SK-N-SH (cell line): ENCODE results near the gene DUS2. TPM values are rescaled to one million over a fixed set of nuclear protein-coding genes. Genes with fewer than 3 reads are reported as not detected.

Experiments used
- CTCF ChIA-PET: fragments of 300-600, 350-600 bp; formaldehyde crosslinking; extraction: SDS; loops from one replicate; lab custom pipeline; 2021; lab: Yijun Ruan, JAX
- POLR2A ChIA-PET: fragments of 350-600 bp; sonication (Branson Sonifier 250); formaldehyde crosslinking; extraction: SDS; loops from one replicate; lab custom pipeline; 2020; ENCODE audit warnings: antibody characterized with exemption, inconsistent platforms; lab: Yijun Ruan, JAX
- DNase-seq: peaks from one replicate; pipeline ENCODE4 v3.0.0; 2012
- H2AFZ ChIP-seq: fragments of 200-600 bp; sonication (generic); 2 replicates; pipeline ENCODE4 v1.8.1; 2016; ENCODE audit warnings: antibody characterized with exemption, mild to moderate bottlenecking, low read depth
- H3F3A ChIP-seq: fragments of 200-600 bp; sonication (generic); replicated peaks from 2 replicates; pipeline ENCODE3; 2016; ENCODE audit warnings: antibody characterized with exemption, mild to moderate bottlenecking; ENCODE audit not compliant: insufficient read depth
- H3K27ac ChIP-seq, 2 experiments: fragments of 200-500 bp in 1 of 2; fragments of 200-600 bp in 1 of 2; sonication (Bioruptor generic) in 1 of 2; sonication (generic), shearing (Covaris generic) in 1 of 2; 2 replicates each; pipeline versions ENCODE4 v1.5.1 to v1.6.1; 2014 to 2016; ENCODE audit warnings: low read depth in 2 of 2, inconsistent platforms in 1 of 2, low read length in 1 of 2, mild to moderate bottlenecking in 1 of 2, mixed read lengths in 1 of 2
- H3K27me3 ChIP-seq: fragments of 200-600 bp; sonication (generic), shearing (Covaris generic); 2 replicates; pipeline ENCODE4 v1.6.1; 2016; ENCODE audit warnings: mixed run types; ENCODE audit not compliant: insufficient read depth
- H3K36me3 ChIP-seq, 2 experiments: fragments of 200-500 bp in 1 of 2; fragments of 200-600 bp in 1 of 2; sonication (Bioruptor generic) in 1 of 2; sonication (generic) in 1 of 2; replicated peaks in 1 of 2; 2 replicates each; pipeline versions ENCODE3 to v1.5.1; 2014 to 2016; ENCODE audit warnings: low read length in 1 of 2, mild to moderate bottlenecking in 1 of 2; ENCODE audit not compliant: insufficient read depth in 2 of 2, control insufficient read depth in 1 of 2
- H3K4me1 ChIP-seq, 2 experiments: fragments of 200-500 bp in 1 of 2; fragments of 200-600 bp in 1 of 2; sonication (Bioruptor generic) in 1 of 2; sonication (generic), shearing (Covaris generic) in 1 of 2; 2 replicates each; pipeline versions ENCODE4 v1.5.1 to v1.6.1; 2014 to 2016; ENCODE audit warnings: low read depth in 1 of 2, low read length in 1 of 2, mixed run types in 1 of 2; ENCODE audit not compliant: insufficient read depth in 2 of 2, control insufficient read depth in 1 of 2
- H3K4me2 ChIP-seq: fragments of 200-600 bp; sonication (generic), shearing (Covaris generic); 2 replicates; pipeline ENCODE4 v1.6.1; 2017; ENCODE audit warnings: mixed run types
- H3K4me3 ChIP-seq, 2 experiments: fragments of 200-500 bp in 1 of 2; fragments of 200-600 bp in 1 of 2; sonication (Bioruptor generic) in 1 of 2; sonication (generic), shearing (Covaris generic) in 1 of 2; 2 replicates each; pipeline versions ENCODE4 v1.5.1 to v1.8.1; 2014 to 2016; ENCODE audit warnings: low read depth in 2 of 2, inconsistent platforms in 1 of 2, low read length in 1 of 2, mild to moderate bottlenecking in 1 of 2, mixed read lengths in 1 of 2, moderate library complexity in 1 of 2
- H3K79me2 ChIP-seq: fragments of 200-600 bp; sonication (generic); 2 replicates; pipeline ENCODE4 v1.8.1; 2017; ENCODE audit warnings: mild to moderate bottlenecking; ENCODE audit not compliant: insufficient read depth
- H3K9ac ChIP-seq: fragments of 200-600 bp; sonication (generic); 2 replicates; pipeline ENCODE4 v1.6.1; 2017; ENCODE audit warnings: mixed run types
- H3K9me2 ChIP-seq: fragments of 200-600 bp; sonication (generic); 2 replicates; pipeline ENCODE4 v1.6.1; 2017; ENCODE audit warnings: mixed run types
- H3K9me3 ChIP-seq: fragments of 200-600 bp; sonication (generic); 2 replicates; pipeline ENCODE4 v1.6.1; 2017; ENCODE audit warnings: mixed run types, mild to moderate bottlenecking, moderate library complexity
- H4K20me1 ChIP-seq: fragments of 200-600 bp; sonication (generic); 2 replicates; pipeline ENCODE4 v1.6.1; 2017; ENCODE audit warnings: mild to moderate bottlenecking, mixed run types; ENCODE audit not compliant: insufficient read depth
- ELF1 ChIP-seq: IDR thresholded peaks from 2 replicates; pipeline ENCODE4 v1.4.0; 2012
- FOXJ3 ChIP-seq: sonication (generic); formaldehyde crosslinking; IDR thresholded peaks from 2 replicates; pipeline ENCODE4 v1.5.1; 2020; ENCODE audit warnings: mild to moderate bottlenecking, missing genetic modification reagents
- GATA2 ChIP-seq: sonication (generic); formaldehyde crosslinking; IDR thresholded peaks from 2 replicates; pipeline ENCODE4 v1.5.0; 2020; ENCODE audit warnings: mild to moderate bottlenecking, missing genetic modification reagents
- JUND ChIP-seq: IDR thresholded peaks from 2 replicates; pipeline ENCODE4 v1.4.0; 2012
- NFIC ChIP-seq: IDR thresholded peaks from 2 replicates; pipeline ENCODE4 v1.4.0; 2012; ENCODE audit warnings: borderline replicate concordance
- POLR2AphosphoS5 ChIP-seq: IDR thresholded peaks from 2 replicates; pipeline ENCODE4 v1.6.1; 2012; ENCODE audit warnings: low read depth, low read length
- SMC3 ChIP-seq: IDR thresholded peaks from 2 replicates; pipeline ENCODE4 v1.6.1; 2012; ENCODE audit warnings: low read depth, low read length, improper control_type of control experiment
- TEAD4 ChIP-seq: IDR thresholded peaks from 2 replicates; pipeline ENCODE4 v1.4.0; 2012; ENCODE audit warnings: mild to moderate bottlenecking, borderline replicate concordance; ENCODE audit not compliant: insufficient read depth
- WGBS: methylation state at CpG from one replicate; pipeline ENCODE4 v1.1.6; 2017; ENCODE audit warnings: low lambda C conversion rate; 5-methylcytosine and 5-hydroxymethylcytosine counted together
- polyA plus RNA-seq, 3 experiments: library from polyadenylated mRNA; depleted of rRNA; stranded (reverse); fragments of >200 nt; gene quantifications; 2 replicates each; pipeline ENCODE4 v1.2.3, GENCODE V29; 2012
- TF ChIP-seq, protein P1 (sequence below): fragments of 150-350 bp; IDR thresholded peaks from 2 replicates; pipeline ENCODE4 v1.6.1; 2016; ENCODE audit warnings: mild to moderate bottlenecking, low read depth, low read length
- TF ChIP-seq, protein P2 (sequence below): IDR thresholded peaks from 2 replicates; pipeline ENCODE4 v1.6.1; 2012; ENCODE audit warnings: mild to moderate bottlenecking, low read depth, low read length, moderate library complexity
- TF ChIP-seq, protein P3 (sequence below): IDR thresholded peaks from 2 replicates; pipeline ENCODE4 v1.4.0; 2012; ENCODE audit warnings: low read depth, borderline replicate concordance

The DUS2 gene
- polyA plus RNA-seq, 1 of the 3 experiments (the other 2 are of a cell fraction), result 16.1 TPM

DNA sequence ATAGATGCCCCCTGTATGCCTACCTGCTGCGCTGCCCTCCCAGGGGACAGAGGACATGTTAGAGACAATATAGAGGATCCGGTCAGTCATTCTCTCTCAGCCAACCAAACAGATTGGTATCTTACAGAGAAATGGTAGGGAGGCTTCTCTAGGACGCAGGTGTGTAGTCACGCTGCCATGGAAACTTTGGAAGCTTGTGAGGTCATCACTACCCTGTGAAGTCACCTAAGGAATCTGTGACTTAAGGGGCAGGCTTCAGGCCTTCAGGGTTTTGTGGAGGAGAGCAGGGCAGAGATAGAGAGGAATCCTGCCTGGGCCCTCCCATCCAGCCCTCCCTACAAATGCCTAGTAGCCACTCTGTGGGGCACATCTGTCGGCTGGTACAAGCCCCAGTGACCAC, 7.4 kb upstream of the DUS2 start, which contains the start of gene DPEP2NB:
Gene DPEP2NB (minus strand): TSS at position 231 of the 400 bp plus-strand sequence. CDS start 141 bp downstream, at position 90.
- H3K4me1 ChIP-seq, result no peaks in the 10 kb centered on the region
- ChIA-PET POLR2A (no interaction called here), CTCF (interaction anchor here (0.8 to 1.2 kb wide), 2 partner anchors 25 kb away, joined by 3 to 6 read pairs; no protein-coding TSS in a partner anchor)
- H3K4me3 ChIP-seq, result no peak within 1 kb of the TSS
- DNase-seq, result no peak
- H4K20me1 ChIP-seq, result no peaks in the 10 kb centered on the region
- H3K9me2 ChIP-seq, result no peaks in the 10 kb centered on the region
- no peak within 1 kb of the TSS for H3K27ac ChIP-seq
- no peak within 1 kb of the TSS for H3K9ac ChIP-seq
- WGBS, result 57% methylated on average over 5 of the region's 5 CpGs
- H3K9me3 ChIP-seq, result no peaks in the 10 kb centered on the region
- H3K79me2 ChIP-seq, result no peaks in the 10 kb centered on the region
- no peaks in the 10 kb centered on the region for H3F3A ChIP-seq
- no peaks in the 10 kb centered on the region for H3K27me3 ChIP-seq
- H2AFZ ChIP-seq, result no peak within 1 kb of the TSS
- no peaks in the 10 kb centered on the region for H3K36me3 ChIP-seq
- no peak within 1 kb of the TSS for H3K4me2 ChIP-seq
- no peak for TF ChIP-seq ELF1
- TF ChIP-seq GATA2 (CRISPR knock-in tag), result no peak
- no peak for TF ChIP-seq TEAD4
- TF ChIP-seq JUND, result no peak
- no peak for TF ChIP-seq FOXJ3
- no peak for TF ChIP-seq SMC3
- TF ChIP-seq POLR2AphosphoS5, result no peak
- TF ChIP-seq, protein P1, sequence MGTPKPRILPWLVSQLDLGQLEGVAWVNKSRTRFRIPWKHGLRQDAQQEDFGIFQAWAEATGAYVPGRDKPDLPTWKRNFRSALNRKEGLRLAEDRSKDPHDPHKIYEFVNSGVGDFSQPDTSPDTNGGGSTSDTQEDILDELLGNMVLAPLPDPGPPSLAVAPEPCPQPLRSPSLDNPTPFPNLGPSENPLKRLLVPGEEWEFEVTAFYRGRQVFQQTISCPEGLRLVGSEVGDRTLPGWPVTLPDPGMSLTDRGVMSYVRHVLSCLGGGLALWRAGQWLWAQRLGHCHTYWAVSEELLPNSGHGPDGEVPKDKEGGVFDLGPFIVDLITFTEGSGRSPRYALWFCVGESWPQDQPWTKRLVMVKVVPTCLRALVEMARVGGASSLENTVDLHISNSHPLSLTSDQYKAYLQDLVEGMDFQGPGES, result no peak
- TF ChIP-seq NFIC, result no peak

DNA sequence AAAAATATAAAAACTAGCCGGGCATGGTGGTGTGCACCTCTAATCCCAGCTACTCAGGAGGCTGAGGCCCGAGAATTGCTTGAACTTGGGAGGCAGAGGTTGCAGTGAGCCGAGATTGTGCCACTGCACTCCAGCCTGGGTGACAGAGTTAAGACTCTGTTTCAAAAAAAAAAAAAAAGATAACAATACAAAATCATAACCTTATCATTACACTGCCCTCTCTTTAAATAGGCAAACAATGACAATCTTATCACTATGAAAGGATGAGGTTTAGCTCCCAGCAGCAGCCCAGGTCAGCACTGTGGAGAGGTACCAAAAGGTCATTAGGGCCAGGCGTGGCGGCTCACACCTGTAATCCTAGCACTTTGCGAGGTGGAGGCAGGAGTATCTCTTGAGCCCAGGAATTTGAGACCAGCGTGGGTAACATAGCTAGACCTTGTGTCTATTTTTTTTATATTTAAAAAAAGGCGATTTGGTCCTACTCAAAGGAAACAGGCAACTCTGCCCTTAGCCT, 3.9 kb upstream of the DUS2 start:
- Histone ChIP-seq H4K20me1 (no peaks in the 10 kb centered on the region), H3K4me2 (no peak overlapping the region), H3K9ac (no peak overlapping the region), H2AFZ (no peak overlapping the region), H3K4me1 (peaks cover 7 to 12% of the 10 kb centered on the region in 2 experiments; a peak in 2 of 4 replicates), H3K27me3 (no peaks in the 10 kb centered on the region), H3K4me3 (no peak overlapping the region), H3K27ac (no peak overlapping the region), H3K36me3 (peaks cover 6% of the 10 kb centered on the region in 2 experiments), H3K9me3 (no peaks in the 10 kb centered on the region), H3F3A (no peaks in the 10 kb centered on the region), H3K9me2 (no peaks in the 10 kb centered on the region), H3K79me2 (peaks cover 32% of the 10 kb centered on the region)
- DNase-seq, result no peak
- WGBS, result 75% methylated on average over 8 of the region's 8 CpGs
- TF ChIP-seq, protein P2, sequence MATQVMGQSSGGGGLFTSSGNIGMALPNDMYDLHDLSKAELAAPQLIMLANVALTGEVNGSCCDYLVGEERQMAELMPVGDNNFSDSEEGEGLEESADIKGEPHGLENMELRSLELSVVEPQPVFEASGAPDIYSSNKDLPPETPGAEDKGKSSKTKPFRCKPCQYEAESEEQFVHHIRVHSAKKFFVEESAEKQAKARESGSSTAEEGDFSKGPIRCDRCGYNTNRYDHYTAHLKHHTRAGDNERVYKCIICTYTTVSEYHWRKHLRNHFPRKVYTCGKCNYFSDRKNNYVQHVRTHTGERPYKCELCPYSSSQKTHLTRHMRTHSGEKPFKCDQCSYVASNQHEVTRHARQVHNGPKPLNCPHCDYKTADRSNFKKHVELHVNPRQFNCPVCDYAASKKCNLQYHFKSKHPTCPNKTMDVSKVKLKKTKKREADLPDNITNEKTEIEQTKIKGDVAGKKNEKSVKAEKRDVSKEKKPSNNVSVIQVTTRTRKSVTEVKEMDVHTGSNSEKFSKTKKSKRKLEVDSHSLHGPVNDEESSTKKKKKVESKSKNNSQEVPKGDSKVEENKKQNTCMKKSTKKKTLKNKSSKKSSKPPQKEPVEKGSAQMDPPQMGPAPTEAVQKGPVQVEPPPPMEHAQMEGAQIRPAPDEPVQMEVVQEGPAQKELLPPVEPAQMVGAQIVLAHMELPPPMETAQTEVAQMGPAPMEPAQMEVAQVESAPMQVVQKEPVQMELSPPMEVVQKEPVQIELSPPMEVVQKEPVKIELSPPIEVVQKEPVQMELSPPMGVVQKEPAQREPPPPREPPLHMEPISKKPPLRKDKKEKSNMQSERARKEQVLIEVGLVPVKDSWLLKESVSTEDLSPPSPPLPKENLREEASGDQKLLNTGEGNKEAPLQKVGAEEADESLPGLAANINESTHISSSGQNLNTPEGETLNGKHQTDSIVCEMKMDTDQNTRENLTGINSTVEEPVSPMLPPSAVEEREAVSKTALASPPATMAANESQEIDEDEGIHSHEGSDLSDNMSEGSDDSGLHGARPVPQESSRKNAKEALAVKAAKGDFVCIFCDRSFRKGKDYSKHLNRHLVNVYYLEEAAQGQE, result no peak
- TF ChIP-seq JUND, result no peak
- TF ChIP-seq ELF1, result no peak
- TF ChIP-seq, protein P3, sequence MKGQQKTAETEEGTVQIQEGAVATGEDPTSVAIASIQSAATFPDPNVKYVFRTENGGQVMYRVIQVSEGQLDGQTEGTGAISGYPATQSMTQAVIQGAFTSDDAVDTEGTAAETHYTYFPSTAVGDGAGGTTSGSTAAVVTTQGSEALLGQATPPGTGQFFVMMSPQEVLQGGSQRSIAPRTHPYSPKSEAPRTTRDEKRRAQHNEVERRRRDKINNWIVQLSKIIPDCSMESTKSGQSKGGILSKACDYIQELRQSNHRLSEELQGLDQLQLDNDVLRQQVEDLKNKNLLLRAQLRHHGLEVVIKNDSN, result no peak
- POLR2A ChIA-PET, result no interaction called here
- CTCF ChIA-PET, result no interaction called here
